K562 (cell line): Measurements from ENCODE around the gene SOX15. TPM values are rescaled to one million over a fixed set of nuclear protein-coding genes. Genes with fewer than 3 reads are reported as not detected.

Source experiments
- polyA plus RNA-seq, 8 experiments: library from polyadenylated mRNA; depleted of rRNA in 4 of 8; stranded (reverse) in 5 of 8; unstranded in 3 of 8; fragments of >200 nt; fragmentation: Nextera tagmentation in 2 of 8; fragmentation: Illumina TruSeq in 1 of 8; extraction: Ambion mirVana in 2 of 8; extraction: Trizol in 1 of 8; gene quantifications; 2 replicates each; pipeline versions ENCODE4 v1.2.1 to v1.2.3, GENCODE V29; 2011 to 2014; ENCODE audit warnings: inconsistent platforms in 1 of 8, missing spikeins in 1 of 8
- small RNA-seq: library from RNA; depleted of rRNA; stranded (forward); fragments of <200 nt; gene quantifications from one replicate; pipeline ENCODE3, GENCODE V24; 2014
- total RNA-seq, 7 experiments: library from RNA; depleted of rRNA in 6 of 7; stranded (reverse); fragments of >200 nt in 6 of 7; fragmentation: Illumina TruSeq in 2 of 7; extraction: Trizol in 2 of 7; gene quantifications; 2 replicates each; pipeline versions ENCODE4 v1.2.1 to v1.2.3, GENCODE V29; 2011 to 2021; ENCODE audit warnings: low replicate concordance in 1 of 7

Gene SOX15
- total and polyA plus RNA-seq, 9 of the 15 experiments (the other 6 are each of a cell fraction or from before 2014, with no cell fraction given): 0.07 to 0.33 (median 0.19) TPM; not detected in 5

Small RNAs within 50 kb of the gene (small RNA-seq; reads per million reads assigned to genes)
- gene CD68: 0.11 reads per million
- gene SNORA48: not detected
- not detected for gene SNORD10

Other genes starting within 250 kb of the SOX15 start
Only the 7 nearest of the 29 such genes appear.
- 0.18 and 0.24 TPM in 2 replicates for gene TNFSF13, start 31.3 kb downstream of the SOX15 start, total RNA-seq (2014; rRNA removed)
- gene TNFSF13, start 31.3 kb downstream of the SOX15 start, total RNA-seq (2014; rRNA removed; fragmentation: Illumina TruSeq; extraction: Trizol): not detected in 2 replicates
- gene TNFSF13, start 31.3 kb downstream of the SOX15 start, total RNA-seq (2015; rRNA removed; fragmentation: Illumina TruSeq; extraction: Trizol): 0.11 and 0.30 TPM in 2 replicates
- gene TNFSF13, start 31.3 kb downstream of the SOX15 start, total RNA-seq (2021): 0.38 and 0.51 TPM in 2 replicates
- 0.26 and 1.6 TPM in 2 replicates for gene TNFSF13, start 31.3 kb downstream of the SOX15 start, polyA plus RNA-seq (2011; rRNA removed)
- 0.19 and 0.29 TPM in 2 replicates for gene TNFSF13, start 31.3 kb downstream of the SOX15 start, polyA plus RNA-seq (2014; fragmentation: Illumina TruSeq; extraction: Trizol)
- gene TNFSF13, start 31.3 kb downstream of the SOX15 start, polyA plus RNA-seq (2014; fragmentation: Nextera tagmentation; extraction: Ambion mirVana): under 1 TPM; 0.04 to 0.07 TPM
- 0.30 and 0.45 TPM in 2 replicates for gene TNFSF13, start 31.3 kb downstream of the SOX15 start, polyA plus RNA-seq (2014; rRNA removed)
- gene SENP3, start 28.2 kb downstream of the SOX15 start, total RNA-seq (2014; rRNA removed): 65.3 and 69.1 TPM in 2 replicates
- 79.3 and 82.7 TPM in 2 replicates for gene SENP3, start 28.2 kb downstream of the SOX15 start, total RNA-seq (2014; rRNA removed; fragmentation: Illumina TruSeq; extraction: Trizol)
- 85.7 and 88.2 TPM in 2 replicates for gene SENP3, start 28.2 kb downstream of the SOX15 start, total RNA-seq (2015; rRNA removed; fragmentation: Illumina TruSeq; extraction: Trizol)
- 55.6 and 63.1 TPM in 2 replicates for gene SENP3, start 28.2 kb downstream of the SOX15 start, total RNA-seq (2021)
- gene SENP3, start 28.2 kb downstream of the SOX15 start, polyA plus RNA-seq (2011; rRNA removed): 80.5 and 94.1 TPM in 2 replicates
- gene SENP3, start 28.2 kb downstream of the SOX15 start, polyA plus RNA-seq (2014; fragmentation: Illumina TruSeq; extraction: Trizol): 98.7 and 102 TPM in 2 replicates
- gene SENP3, start 28.2 kb downstream of the SOX15 start, polyA plus RNA-seq (2014; fragmentation: Nextera tagmentation; extraction: Ambion mirVana): under 1 TPM; 0.63 to 0.73 TPM
- gene SENP3, start 28.2 kb downstream of the SOX15 start, polyA plus RNA-seq (2014; rRNA removed): 67.3 and 78.8 TPM in 2 replicates
- gene CD68, start 10.5 kb downstream of the SOX15 start, total RNA-seq (2014; rRNA removed): 34.6 and 37.2 TPM in 2 replicates
- gene CD68, start 10.5 kb downstream of the SOX15 start, total RNA-seq (2014; rRNA removed; fragmentation: Illumina TruSeq; extraction: Trizol): 22.9 and 28.2 TPM in 2 replicates
- gene CD68, start 10.5 kb downstream of the SOX15 start, total RNA-seq (2015; rRNA removed; fragmentation: Illumina TruSeq; extraction: Trizol): 46.4 and 50.9 TPM in 2 replicates
- 30.1 and 34.8 TPM in 2 replicates for gene CD68, start 10.5 kb downstream of the SOX15 start, total RNA-seq (2021)
- 31.3 and 65.1 TPM in 2 replicates for gene CD68, start 10.5 kb downstream of the SOX15 start, polyA plus RNA-seq (2011; rRNA removed)
- gene CD68, start 10.5 kb downstream of the SOX15 start, polyA plus RNA-seq (2014; fragmentation: Illumina TruSeq; extraction: Trizol): 77.2 and 89.8 TPM in 2 replicates
- gene CD68, start 10.5 kb downstream of the SOX15 start, polyA plus RNA-seq (2014; fragmentation: Nextera tagmentation; extraction: Ambion mirVana): 10 to 100 TPM; 37.7 to 85.3 TPM
- gene CD68, start 10.5 kb downstream of the SOX15 start, polyA plus RNA-seq (2014; rRNA removed): 33.3 and 38.8 TPM in 2 replicates
- 53.5 and 78.9 TPM in 2 replicates for gene MPDU1, start 6.2 kb downstream of the SOX15 start, total RNA-seq (2014; rRNA removed)
- 68.3 and 80.2 TPM in 2 replicates for gene MPDU1, start 6.2 kb downstream of the SOX15 start, total RNA-seq (2014; rRNA removed; fragmentation: Illumina TruSeq; extraction: Trizol)
- 78.5 and 85.0 TPM in 2 replicates for gene MPDU1, start 6.2 kb downstream of the SOX15 start, total RNA-seq (2015; rRNA removed; fragmentation: Illumina TruSeq; extraction: Trizol)
- gene MPDU1, start 6.2 kb downstream of the SOX15 start, total RNA-seq (2021): 55.5 and 63.7 TPM in 2 replicates
- gene MPDU1, start 6.2 kb downstream of the SOX15 start, polyA plus RNA-seq (2011; rRNA removed): 160 and 161 TPM in 2 replicates
- 172 and 179 TPM in 2 replicates for gene MPDU1, start 6.2 kb downstream of the SOX15 start, polyA plus RNA-seq (2014; fragmentation: Illumina TruSeq; extraction: Trizol)
- gene MPDU1, start 6.2 kb downstream of the SOX15 start, polyA plus RNA-seq (2014; fragmentation: Nextera tagmentation; extraction: Ambion mirVana): 10 to 100 TPM in 1 of 2 experiments, 1 to 10 TPM in 1; 4.9 to 21.8 TPM
- 77.1 and 86.7 TPM in 2 replicates for gene MPDU1, start 6.2 kb downstream of the SOX15 start, polyA plus RNA-seq (2014; rRNA removed)
- gene FXR2, start 24.8 kb upstream of the SOX15 start, total RNA-seq (2014; rRNA removed): 26.3 and 38.6 TPM in 2 replicates
- gene FXR2, start 24.8 kb upstream of the SOX15 start, total RNA-seq (2014; rRNA removed; fragmentation: Illumina TruSeq; extraction: Trizol): 20.2 and 21.4 TPM in 2 replicates
- gene FXR2, start 24.8 kb upstream of the SOX15 start, total RNA-seq (2015; rRNA removed; fragmentation: Illumina TruSeq; extraction: Trizol): 22.0 and 22.3 TPM in 2 replicates
- gene FXR2, start 24.8 kb upstream of the SOX15 start, total RNA-seq (2021): 28.3 and 29.9 TPM in 2 replicates
- 24.5 and 35.0 TPM in 2 replicates for gene FXR2, start 24.8 kb upstream of the SOX15 start, polyA plus RNA-seq (2011; rRNA removed)
- 41.0 and 49.3 TPM in 2 replicates for gene FXR2, start 24.8 kb upstream of the SOX15 start, polyA plus RNA-seq (2014; fragmentation: Illumina TruSeq; extraction: Trizol)
- gene FXR2, start 24.8 kb upstream of the SOX15 start, polyA plus RNA-seq (2014; fragmentation: Nextera tagmentation; extraction: Ambion mirVana): 1 to 10 TPM; 2.0 to 2.2 TPM
- gene FXR2, start 24.8 kb upstream of the SOX15 start, polyA plus RNA-seq (2014; rRNA removed): 28.4 and 35.0 TPM in 2 replicates
- 3.7 and 5.2 TPM in 2 replicates for gene SAT2, start 37.7 kb upstream of the SOX15 start, total RNA-seq (2014; rRNA removed)
- gene SAT2, start 37.7 kb upstream of the SOX15 start, total RNA-seq (2014; rRNA removed; fragmentation: Illumina TruSeq; extraction: Trizol): 4.6 and 5.3 TPM in 2 replicates
- gene SAT2, start 37.7 kb upstream of the SOX15 start, total RNA-seq (2015; rRNA removed; fragmentation: Illumina TruSeq; extraction: Trizol): 8.0 and 8.8 TPM in 2 replicates
- 6.7 and 7.5 TPM in 2 replicates for gene SAT2, start 37.7 kb upstream of the SOX15 start, total RNA-seq (2021)
- gene SAT2, start 37.7 kb upstream of the SOX15 start, polyA plus RNA-seq (2011; rRNA removed): 3.3 and 3.9 TPM in 2 replicates
- gene SAT2, start 37.7 kb upstream of the SOX15 start, polyA plus RNA-seq (2014; fragmentation: Illumina TruSeq; extraction: Trizol): 4.9 and 5.7 TPM in 2 replicates
- 1 to 10 TPM; 2.0 to 3.6 TPM for gene SAT2, start 37.7 kb upstream of the SOX15 start, polyA plus RNA-seq (2014; fragmentation: Nextera tagmentation; extraction: Ambion mirVana)
- 4.9 and 7.0 TPM in 2 replicates for gene SAT2, start 37.7 kb upstream of the SOX15 start, polyA plus RNA-seq (2014; rRNA removed)
- not detected in 2 replicates for gene SHBG, start 40.0 kb upstream of the SOX15 start, total RNA-seq (2014; rRNA removed)
- not detected in 2 replicates for gene SHBG, start 40.0 kb upstream of the SOX15 start, total RNA-seq (2014; rRNA removed; fragmentation: Illumina TruSeq; extraction: Trizol)
- gene SHBG, start 40.0 kb upstream of the SOX15 start, total RNA-seq (2015; rRNA removed; fragmentation: Illumina TruSeq; extraction: Trizol): not detected in 2 replicates
- not detected in 2 replicates for gene SHBG, start 40.0 kb upstream of the SOX15 start, total RNA-seq (2021)
- gene SHBG, start 40.0 kb upstream of the SOX15 start, polyA plus RNA-seq (2011; rRNA removed): not detected in 2 replicates
- not detected in 2 replicates for gene SHBG, start 40.0 kb upstream of the SOX15 start, polyA plus RNA-seq (2014; fragmentation: Illumina TruSeq; extraction: Trizol)
- gene SHBG, start 40.0 kb upstream of the SOX15 start, polyA plus RNA-seq (2014; fragmentation: Nextera tagmentation; extraction: Ambion mirVana): not detected
- gene SHBG, start 40.0 kb upstream of the SOX15 start, polyA plus RNA-seq (2014; rRNA removed): not detected in 2 replicates